Endothelial cell (in vitro differentiated cells): Measurements from ENCODE around the gene SRGAP3. TPM values are rescaled to one million over a fixed set of nuclear protein-coding genes. Genes with fewer than 3 reads are reported as not detected.

Source experiments
- DNase-seq: peaks from one replicate; pipeline ENCODE4 v3.0.0; 2021; ENCODE audit warnings: low spot score
- H3K27ac Mint-ChIP-seq: one replicate; pipeline ENCODE4 v1.8.0; 2021; ENCODE audit warnings: mixed read lengths, inconsistent platforms; ENCODE audit not compliant: unreplicated experiment
- H3K27me3 Mint-ChIP-seq: one replicate; pipeline ENCODE4 v1.8.0; 2021; ENCODE audit warnings: mild to moderate bottlenecking, moderate library complexity, mixed read lengths, inconsistent platforms; ENCODE audit not compliant: unreplicated experiment
- H3K36me3 Mint-ChIP-seq: one replicate; pipeline ENCODE4 v1.8.0; 2021; ENCODE audit warnings: mild to moderate bottlenecking, low read depth, mixed read lengths, inconsistent platforms; ENCODE audit not compliant: unreplicated experiment
- H3K4me1 Mint-ChIP-seq: one replicate; pipeline ENCODE4 v1.8.0; 2021; ENCODE audit warnings: mild to moderate bottlenecking, mixed read lengths, inconsistent platforms; ENCODE audit not compliant: unreplicated experiment
- H3K4me3 Mint-ChIP-seq: one replicate; pipeline ENCODE4 v1.8.0; 2021; ENCODE audit warnings: mild to moderate bottlenecking, mixed read lengths, inconsistent platforms; ENCODE audit not compliant: unreplicated experiment
- H3K9me3 Mint-ChIP-seq: one replicate; pipeline ENCODE4 v1.8.0; 2021; ENCODE audit warnings: mixed read lengths, inconsistent platforms; ENCODE audit not compliant: unreplicated experiment
- total RNA-seq: library from RNA; stranded (reverse); fragmentation: NEBNext Ultra II Directional; extraction: Animal tissue kit (Norgen Biotek cat#: 25700); gene quantifications from one replicate; pipeline ENCODE4 v1.2.1, GENCODE V29; 2021; ENCODE audit not compliant: unreplicated experiment
- TF ChIP-seq, protein P1 (sequence below): fragments of 200-600 bp; sonication (generic); IDR thresholded peaks from one replicate; pipeline ENCODE4 v1.5.0; 2021; ENCODE audit warnings: antibody characterized with exemption; ENCODE audit not compliant: unreplicated experiment

The SRGAP3 gene
- total RNA-seq, 1 donor from 2014 or later: 12.0 TPM

GRCh38 chr3:8966150-8966819 lies 283.2 kb downstream of the SRGAP3 start:
- TF ChIP-seq, protein P1, sequence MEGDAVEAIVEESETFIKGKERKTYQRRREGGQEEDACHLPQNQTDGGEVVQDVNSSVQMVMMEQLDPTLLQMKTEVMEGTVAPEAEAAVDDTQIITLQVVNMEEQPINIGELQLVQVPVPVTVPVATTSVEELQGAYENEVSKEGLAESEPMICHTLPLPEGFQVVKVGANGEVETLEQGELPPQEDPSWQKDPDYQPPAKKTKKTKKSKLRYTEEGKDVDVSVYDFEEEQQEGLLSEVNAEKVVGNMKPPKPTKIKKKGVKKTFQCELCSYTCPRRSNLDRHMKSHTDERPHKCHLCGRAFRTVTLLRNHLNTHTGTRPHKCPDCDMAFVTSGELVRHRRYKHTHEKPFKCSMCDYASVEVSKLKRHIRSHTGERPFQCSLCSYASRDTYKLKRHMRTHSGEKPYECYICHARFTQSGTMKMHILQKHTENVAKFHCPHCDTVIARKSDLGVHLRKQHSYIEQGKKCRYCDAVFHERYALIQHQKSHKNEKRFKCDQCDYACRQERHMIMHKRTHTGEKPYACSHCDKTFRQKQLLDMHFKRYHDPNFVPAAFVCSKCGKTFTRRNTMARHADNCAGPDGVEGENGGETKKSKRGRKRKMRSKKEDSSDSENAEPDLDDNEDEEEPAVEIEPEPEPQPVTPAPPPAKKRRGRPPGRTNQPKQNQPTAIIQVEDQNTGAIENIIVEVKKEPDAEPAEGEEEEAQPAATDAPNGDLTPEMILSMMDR: no peak
- peaks cover 36% of the 10 kb centered on the region for H3K4me1 Mint-ChIP-seq
- H3K27me3 Mint-ChIP-seq: peaks cover 8% of the 10 kb centered on the region
- no peaks in the 10 kb centered on the region for H3K9me3 Mint-ChIP-seq
- H3K36me3 Mint-ChIP-seq: no peaks in the 10 kb centered on the region
- DNase-seq: no peak
- peak overlapping the region; percentile 76 for H3K27ac Mint-ChIP-seq
- H3K4me3 Mint-ChIP-seq: no peak overlapping the region

- DNase-seq: no peak
Measured at GRCh38 chr3:8964436-8965370, 284.7 kb downstream of the SRGAP3 start.

DNA sequence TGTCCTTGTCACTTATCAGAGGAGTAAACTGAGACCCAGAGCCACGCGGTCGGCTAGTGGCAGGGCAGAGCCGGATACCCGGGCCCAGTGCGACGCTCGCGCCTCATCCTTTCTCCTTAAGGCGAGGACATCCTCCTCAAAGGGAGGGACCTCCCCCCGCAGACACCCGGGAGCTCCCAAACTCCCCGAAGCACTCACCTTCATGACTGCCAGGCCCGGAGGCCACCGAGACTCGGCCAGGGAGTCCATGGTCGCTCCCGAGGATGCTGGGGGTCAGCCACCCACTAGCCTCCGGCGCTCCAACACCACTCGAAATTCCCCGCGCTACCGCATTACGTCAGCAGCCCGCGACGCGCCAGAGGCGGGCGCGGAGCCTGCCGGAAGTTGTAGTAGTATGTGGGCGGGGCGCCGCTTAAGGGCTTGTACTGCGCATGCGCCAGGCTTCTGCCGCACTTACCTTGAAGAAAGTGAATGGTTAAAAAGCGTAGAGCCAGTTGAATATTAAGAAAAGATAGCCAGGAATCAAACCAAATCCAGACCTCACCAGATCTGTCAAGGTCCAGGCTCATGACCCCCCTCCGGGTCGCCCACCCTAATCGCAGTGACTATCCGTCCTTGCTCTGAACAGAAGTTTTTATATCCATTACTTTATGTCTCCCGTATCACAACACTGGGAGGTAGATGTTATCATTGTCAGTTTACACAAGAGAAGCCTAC lies 286.2 kb downstream of the SRGAP3 start, which contains the start of gene RAD18:
Gene RAD18 (minus strand): TSS at position 336 of the 717 bp plus-strand sequence. CDS start 87 bp downstream, at position 249.
- TF ChIP-seq, protein P1: no peak
- peaks cover 36% of the 10 kb centered on the region for H3K4me1 Mint-ChIP-seq
- H3K27ac Mint-ChIP-seq: peak within 1 kb of the TSS; percentile 91
- DNase-seq: peak; percentile 91
- H3K9me3 Mint-ChIP-seq: no peaks in the 10 kb centered on the region
- peaks cover 8% of the 10 kb centered on the region for H3K27me3 Mint-ChIP-seq
- peak within 1 kb of the TSS; percentile 95 for H3K4me3 Mint-ChIP-seq
- H3K36me3 Mint-ChIP-seq: no peaks in the 10 kb centered on the region

More at GRCh38 chr3:8964436-8965370, 284.7 kb downstream of the SRGAP3 start:
- no peaks in the 10 kb centered on the region for H3K36me3 Mint-ChIP-seq
- peaks cover 36% of the 10 kb centered on the region for H3K4me1 Mint-ChIP-seq
- H3K27me3 Mint-ChIP-seq: peaks cover 8% of the 10 kb centered on the region
- H3K27ac Mint-ChIP-seq: peak overlapping the region; percentile 90
- H3K4me3 Mint-ChIP-seq: peak overlapping the region; percentile 95
- TF ChIP-seq, protein P1: no peak
- H3K9me3 Mint-ChIP-seq: no peaks in the 10 kb centered on the region

GRCh38 chr3:8962226-8962861 lies 287.1 kb downstream of the SRGAP3 start:
- H3K27ac Mint-ChIP-seq: peak overlapping the region; percentile 91

More at GRCh38 chr3:8962226-8962861, 287.1 kb downstream of the SRGAP3 start:
- TF ChIP-seq, protein P1: no peak
- peak overlapping the region; percentile 95 for H3K4me3 Mint-ChIP-seq
- peaks cover 8% of the 10 kb centered on the region for H3K27me3 Mint-ChIP-seq
- no peak for DNase-seq
- peaks cover 36% of the 10 kb centered on the region for H3K4me1 Mint-ChIP-seq
- H3K36me3 Mint-ChIP-seq: no peaks in the 10 kb centered on the region
- H3K9me3 Mint-ChIP-seq: no peaks in the 10 kb centered on the region
